HEK293 (cell line): ENCODE results near the gene ARHGAP32.

ENCODE experiments used
- CTCF ChIA-PET: fragments of 350-600 bp; formaldehyde crosslinking; extraction: SDS; loops from one replicate; lab custom pipeline; 2021; ENCODE audit warnings: antibody characterized with exemption; lab: Yijun Ruan, JAX
- POLR2A ChIA-PET: fragments of 300-600 bp; formaldehyde crosslinking; extraction: SDS; loops from one replicate; lab custom pipeline; 2020; ENCODE audit warnings: antibody characterized with exemption, inconsistent platforms; lab: Yijun Ruan, JAX
- H3K27ac ChIP-seq: fragments of 200-500 bp; sonication (Bioruptor generic); 2 replicates; pipeline ENCODE4 v1.5.1; 2014; ENCODE audit warnings: low read depth, low read length, control low read depth, inconsistent platforms; ENCODE audit errors: extremely low read depth
- H3K36me3 ChIP-seq, 2 experiments: fragments of 200-500 bp in 1 of 2; sonication (Bioruptor generic) in 1 of 2; 1 replicate in 1 of 2; 2 replicates in 1 of 2; pipeline ENCODE4 v1.5.1; 2014 to 2017; ENCODE audit warnings: inconsistent platforms in 2 of 2, low read length in 2 of 2; ENCODE audit not compliant: control insufficient read depth in 2 of 2, insufficient read depth in 1 of 2
- H3K4me1 ChIP-seq: fragments of 200-500 bp; sonication (Bioruptor generic); 2 replicates; pipeline ENCODE4 v1.5.1; 2014; ENCODE audit warnings: mild to moderate bottlenecking, low read length, inconsistent platforms; ENCODE audit not compliant: control insufficient read depth, insufficient read depth
- H3K4me3 ChIP-seq: 2 replicates; pipeline ENCODE4 v1.5.1; 2011; ENCODE audit warnings: low read depth, mild to moderate bottlenecking, control low read depth, low read length, moderate library complexity
- H3K9me3 ChIP-seq: fragments of 200-500 bp; sonication (Bioruptor generic); 2 replicates; pipeline ENCODE4 v1.5.1; 2014; ENCODE audit warnings: low read depth, low read length, inconsistent platforms; ENCODE audit not compliant: control insufficient read depth, insufficient read depth
- EGR2 ChIP-seq: fragments of 450-650 bp; formaldehyde crosslinking; IDR thresholded peaks from 2 replicates; pipeline ENCODE4 v1.5.1; 2016; ENCODE audit warnings: low read depth, missing biosample characterization, missing genetic modification characterization
- GFI1B ChIP-seq: fragments of 450-650 bp; formaldehyde crosslinking; IDR thresholded peaks from 2 replicates; pipeline ENCODE4 v1.5.1; 2016; ENCODE audit warnings: missing biosample characterization, missing genetic modification characterization
- GLIS1 ChIP-seq: fragments of 450-650 bp; formaldehyde crosslinking; IDR thresholded peaks from 2 replicates; pipeline ENCODE4 v1.5.1; 2016; ENCODE audit warnings: missing biosample characterization, missing genetic modification characterization
- OSR2 ChIP-seq: fragments of 450-650 bp; formaldehyde crosslinking; IDR thresholded peaks from 2 replicates; pipeline ENCODE4 v1.5.1; 2016; ENCODE audit warnings: missing biosample characterization, missing genetic modification characterization
- PRDM1 ChIP-seq: fragments of 450-650 bp; formaldehyde crosslinking; IDR thresholded peaks from 2 replicates; pipeline ENCODE4; 2016; ENCODE audit warnings: missing biosample characterization, missing genetic modification characterization
- PRDM4 ChIP-seq: fragments of 450-650 bp; formaldehyde crosslinking; IDR thresholded peaks from 2 replicates; pipeline ENCODE4 v1.5.1; 2017; ENCODE audit warnings: missing biosample characterization, missing genetic modification characterization
- REST ChIP-seq: fragments of 450-650 bp; formaldehyde crosslinking; IDR thresholded peaks from 2 replicates; pipeline ENCODE4 v1.5.1; 2016; ENCODE audit warnings: missing biosample characterization, missing genetic modification characterization
- ZBTB20 ChIP-seq: fragments of 450-650 bp; formaldehyde crosslinking; IDR thresholded peaks from 2 replicates; pipeline ENCODE4 v1.5.1; 2016; ENCODE audit warnings: missing biosample characterization, missing genetic modification characterization
- ZBTB48 ChIP-seq: fragments of 450-650 bp; formaldehyde crosslinking; IDR thresholded peaks from 2 replicates; pipeline ENCODE4 v1.5.1; 2016; ENCODE audit warnings: missing biosample characterization, missing genetic modification characterization
- ZBTB8A ChIP-seq: fragments of 450-650 bp; formaldehyde crosslinking; IDR thresholded peaks from 2 replicates; pipeline ENCODE4 v1.5.1; 2016; ENCODE audit warnings: missing biosample characterization, missing genetic modification characterization
- ZEB2 ChIP-seq: fragments of 450-650 bp; formaldehyde crosslinking; IDR thresholded peaks from 2 replicates; pipeline ENCODE4 v1.5.1; 2016; ENCODE audit warnings: missing biosample characterization, missing genetic modification characterization
- ZNF133 ChIP-seq: fragments of 450-650 bp; formaldehyde crosslinking; IDR thresholded peaks from 2 replicates; pipeline ENCODE4 v1.5.1; 2016; ENCODE audit warnings: missing biosample characterization, missing genetic modification characterization
- ZNF324 ChIP-seq: fragments of 450-650 bp; formaldehyde crosslinking; IDR thresholded peaks from 2 replicates; pipeline ENCODE4 v1.5.1; 2016; ENCODE audit warnings: missing biosample characterization, missing genetic modification characterization
- ZNF350 ChIP-seq: fragments of 450-650 bp; formaldehyde crosslinking; IDR thresholded peaks from 2 replicates; pipeline ENCODE4 v1.5.0; 2017; ENCODE audit warnings: missing biosample characterization, mild to moderate bottlenecking, missing genetic modification characterization
- ZNF558 ChIP-seq: fragments of 450-650 bp; formaldehyde crosslinking; IDR thresholded peaks from 2 replicates; pipeline ENCODE4 v1.5.1; 2016; ENCODE audit warnings: missing biosample characterization, missing genetic modification characterization
- ZNF560 ChIP-seq: fragments of 450-650 bp; formaldehyde crosslinking; IDR thresholded peaks from 2 replicates; pipeline ENCODE4 v1.5.1; 2017; ENCODE audit warnings: missing biosample characterization, missing genetic modification characterization, borderline replicate concordance
- ZNF707 ChIP-seq: fragments of 450-650 bp; formaldehyde crosslinking; IDR thresholded peaks from 2 replicates; pipeline ENCODE4 v1.5.1; 2016; ENCODE audit warnings: missing biosample characterization, missing genetic modification characterization
- ZNF837 ChIP-seq: fragments of 450-650 bp; formaldehyde crosslinking; IDR thresholded peaks from 2 replicates; pipeline ENCODE4 v1.5.1; 2016; ENCODE audit warnings: missing biosample characterization, missing genetic modification characterization
- ZSCAN5A ChIP-seq: fragments of 450-650 bp; formaldehyde crosslinking; IDR thresholded peaks from 2 replicates; pipeline ENCODE4 v1.5.1; 2016; ENCODE audit warnings: missing biosample characterization, missing genetic modification characterization
- TF ChIP-seq, protein P1 (sequence below): fragments of 450-650 bp; formaldehyde crosslinking; IDR thresholded peaks from 2 replicates; pipeline ENCODE4 v1.5.1; 2016; ENCODE audit warnings: missing biosample characterization, missing genetic modification characterization

Gene ARHGAP32

GRCh38 chr11:128926437-128927107 is 265.6 kb downstream of the ARHGAP32 start:
- ChIA-PET POLR2A (no interaction called here), CTCF (interaction anchor here (0.7 to 1.3 kb wide), 3 partner anchors 30 to 41 kb away, joined by 3 to 5 read pairs (median 3); no protein-coding TSS in a partner anchor)
- Histone ChIP-seq H3K36me3 (no peaks in the 10 kb centered on the region), H3K27ac (no peak overlapping the region), H3K9me3 (no peaks in the 10 kb centered on the region), H3K4me3 (no peak overlapping the region), H3K4me1 (no peaks in the 10 kb centered on the region)
- TF ChIP-seq PRDM4 (tag by site-specific recombination) (no peak), EGR2 (no peak)

- TF ChIP-seq ZBTB8A (tag by site-specific recombination) (no peak), ZNF133 (tag by site-specific recombination) (no peak), ZNF558 (no peak), ZNF324 (tag by site-specific recombination) (no peak), ZNF707 (tag by site-specific recombination) (no peak), ZNF350 (tag by site-specific recombination) (no peak), PRDM1 (tag by site-specific recombination) (no peak), ZBTB48 (tag by site-specific recombination) (no peak), GFI1B (tag by site-specific recombination) (no peak)
- TF ChIP-seq, all 188 proteins: peak for 0
- H3K9me3 ChIP-seq, result no peaks in the 10 kb centered on the region
- no peaks in the 10 kb centered on the region for H3K4me1 ChIP-seq
- H3K4me3 ChIP-seq, result no peak overlapping the region
- H3K27ac ChIP-seq, result no peak overlapping the region
- CTCF ChIA-PET, result interaction anchor here (0.6 to 1.3 kb wide), 2 partner anchors 31 to 72 kb away, joined by 3 to 5 read pairs; no protein-coding TSS in a partner anchor
- POLR2A ChIA-PET, result no interaction called here
- H3K36me3 ChIP-seq, result no peaks in the 10 kb centered on the region
Observed at GRCh38 chr11:128926000-128926399, 266.1 kb downstream of the ARHGAP32 start.

GRCh38 chr11:128925250-128925600 is 266.9 kb downstream of the ARHGAP32 start:
- TF ChIP-seq ZNF560 (tag by site-specific recombination) (no peak), ZEB2 (tag by site-specific recombination) (no peak), ZNF707 (tag by site-specific recombination) (no peak), ZSCAN5A (tag by site-specific recombination) (no peak), GLIS1 (tag by site-specific recombination) (no peak), OSR2 (tag by site-specific recombination) (no peak), REST (tag by site-specific recombination) (no peak), ZBTB48 (tag by site-specific recombination) (no peak), ZNF837 (tag by site-specific recombination) (no peak), ZBTB20 (tag by site-specific recombination) (no peak)
- TF ChIP-seq, protein P1, sequence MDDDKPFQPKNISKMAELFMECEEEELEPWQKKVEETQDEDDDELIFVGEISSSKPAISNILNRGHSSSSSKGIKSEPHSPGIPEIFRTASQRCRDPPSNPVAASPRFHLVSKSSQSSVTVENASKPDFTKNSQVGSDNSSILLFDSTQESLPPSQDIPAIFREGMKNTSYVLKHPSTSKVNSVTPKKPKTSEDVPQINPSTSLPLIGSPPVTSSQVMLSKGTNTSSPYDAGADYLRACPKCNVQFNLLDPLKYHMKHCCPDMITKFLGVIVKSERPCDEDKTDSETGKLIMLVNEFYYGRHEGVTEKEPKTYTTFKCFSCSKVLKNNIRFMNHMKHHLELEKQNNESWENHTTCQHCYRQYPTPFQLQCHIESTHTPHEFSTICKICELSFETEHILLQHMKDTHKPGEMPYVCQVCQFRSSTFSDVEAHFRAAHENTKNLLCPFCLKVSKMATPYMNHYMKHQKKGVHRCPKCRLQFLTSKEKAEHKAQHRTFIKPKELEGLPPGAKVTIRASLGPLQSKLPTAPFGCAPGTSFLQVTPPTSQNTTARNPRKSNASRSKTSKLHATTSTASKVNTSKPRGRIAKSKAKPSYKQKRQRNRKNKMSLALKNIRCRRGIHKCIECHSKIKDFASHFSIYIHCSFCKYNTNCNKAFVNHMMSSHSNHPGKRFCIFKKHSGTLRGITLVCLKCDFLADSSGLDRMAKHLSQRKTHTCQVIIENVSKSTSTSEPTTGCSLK, result no peak
- TF ChIP-seq, all 188 proteins: peak for 0
- ChIA-PET POLR2A (no interaction called here), CTCF (interaction anchor here (0.6 to 1.4 kb wide), 6 partner anchors 32 to 193 kb away, joined by 3 to 5 read pairs (median 4); no protein-coding TSS in a partner anchor)
- Histone ChIP-seq H3K36me3 (no peaks in the 10 kb centered on the region), H3K4me3 (no peak overlapping the region), H3K27ac (no peak overlapping the region), H3K4me1 (no peaks in the 10 kb centered on the region), H3K9me3 (no peaks in the 10 kb centered on the region)
